ENCODE data around the gene BAIAP2L2. TPM values are rescaled to one million over a fixed set of nuclear protein-coding genes. Genes with fewer than 3 reads are reported as not detected.
A peak's percentile ranks its signal among the peaks of the same experiment; 100 is the strongest.

Gene BAIAP2L2
- total and polyA plus RNA-seq, 7 donors: 0.16 to 48.7 (median 0.71) TPM

GRCh38 chr22:38111925-38112355, 1.5 kb upstream of the BAIAP2L2 start:
- no peak for DNase-seq
- TF ChIP-seq EP300 (IDR thresholded peaks at IDR 0.05) (no peak), POLR2AphosphoS5 (IDR thresholded peaks at IDR 0.05) (no peak), CTCF (IDR thresholded peaks at IDR 0.05) (no peak), POLR2A (IDR thresholded peaks at IDR 0.05) (no peak)
- intact Hi-C loops (cut with DNase I): loop anchor here (10.0 kb wide), 1 partner anchor 103 kb away; no protein-coding TSS in a partner anchor
- 37 to 77% methylated on average over 11 of the region's 11 CpGs for WGBS, 2 donors
- no peaks in the 10 kb centered on the region for H3K27me3 ChIP-seq
- no peaks in the 10 kb centered on the region for H3K9me3 ChIP-seq
- H3K27ac ChIP-seq: no peak overlapping the region
- H3K4me1 ChIP-seq: peaks cover 0 to 9% (median 4%) of the 10 kb centered on the region in 4 donors
- H3K36me3 ChIP-seq: peaks cover 0 to 3% (median 0%) of the 10 kb centered on the region in 4 donors
- no peak overlapping the region for H3K4me3 ChIP-seq

- peak overlapping the region in 1 of 4 donors; percentile 22 for H3K27ac ChIP-seq
- H3K4me3 ChIP-seq: no peak overlapping the region
- peaks cover 0 to 9% (median 4%) of the 10 kb centered on the region in 4 donors for H3K4me1 ChIP-seq
- no peaks in the 10 kb centered on the region for H3K27me3 ChIP-seq
- H3K9me3 ChIP-seq: no peaks in the 10 kb centered on the region
- DNase-seq: no peak
- WGBS, 2 donors: 19 to 74% methylated on average over 30 of the region's 30 CpGs
- intact Hi-C loops (cut with DNase I): loop anchor here (10.0 kb wide), 1 partner anchor 104 kb away; no protein-coding TSS in a partner anchor
- no peak for TF ChIP-seq POLR2A (IDR thresholded peaks at IDR 0.05)
- peaks cover 0 to 3% (median 0%) of the 10 kb centered on the region in 4 donors for H3K36me3 ChIP-seq
Observed at GRCh38 chr22:38110863-38111852, 674 bp upstream of the BAIAP2L2 start.

- peaks cover 0 to 6% (median under 1%) of the 10 kb centered on the region in 4 donors for H3K4me1 ChIP-seq
- WGBS, 2 donors: 65 to 89% methylated on average over 22 of the region's 22 CpGs
- no peak for DNase-seq
- no peaks in the 10 kb centered on the region for H3K27me3 ChIP-seq
- no peaks in the 10 kb centered on the region for H3K36me3 ChIP-seq
- H3K27ac ChIP-seq: no peak overlapping the region
- intact Hi-C loops (cut with DNase I): loop anchor here (10.0 kb wide), 1 partner anchor 105 kb away; no protein-coding TSS in a partner anchor
- H3K9me3 ChIP-seq: no peaks in the 10 kb centered on the region
- TF ChIP-seq EP300 (IDR thresholded peaks at IDR 0.05): no peak
- no peak for TF ChIP-seq CTCF (IDR thresholded peaks at IDR 0.05)
- TF ChIP-seq POLR2AphosphoS5 (IDR thresholded peaks at IDR 0.05): no peak
- no peak for TF ChIP-seq POLR2A (IDR thresholded peaks at IDR 0.05)
- H3K4me3 ChIP-seq: no peak overlapping the region
Observed at GRCh38 chr22:38109371-38110001, 998 bp downstream of the BAIAP2L2 start.

- Histone ChIP-seq H3K4me3 (no peak overlapping the region), H3K27me3 (no peaks in the 10 kb centered on the region), H3K4me1 (no peaks in the 10 kb centered on the region), H3K9me3 (no peaks in the 10 kb centered on the region), H3K27ac (no peak overlapping the region), H3K36me3 (no peaks in the 10 kb centered on the region)
- intact Hi-C loops (cut with DNase I): no loop called here
- 41 to 81% methylated on average over 15 of the region's 15 CpGs for WGBS, 2 donors
- no peak for TF ChIP-seq EP300 (IDR thresholded peaks at IDR 0.05)
- no peak for TF ChIP-seq CTCF (IDR thresholded peaks at IDR 0.05)
- no peak for TF ChIP-seq POLR2A (IDR thresholded peaks at IDR 0.05)
- TF ChIP-seq POLR2AphosphoS5 (IDR thresholded peaks at IDR 0.05): no peak
- no peak for DNase-seq
Observed at GRCh38 chr22:38108561-38109319, 1.7 kb downstream of the BAIAP2L2 start.
